ENCODE results near the gene AHNAK2.

DNA sequence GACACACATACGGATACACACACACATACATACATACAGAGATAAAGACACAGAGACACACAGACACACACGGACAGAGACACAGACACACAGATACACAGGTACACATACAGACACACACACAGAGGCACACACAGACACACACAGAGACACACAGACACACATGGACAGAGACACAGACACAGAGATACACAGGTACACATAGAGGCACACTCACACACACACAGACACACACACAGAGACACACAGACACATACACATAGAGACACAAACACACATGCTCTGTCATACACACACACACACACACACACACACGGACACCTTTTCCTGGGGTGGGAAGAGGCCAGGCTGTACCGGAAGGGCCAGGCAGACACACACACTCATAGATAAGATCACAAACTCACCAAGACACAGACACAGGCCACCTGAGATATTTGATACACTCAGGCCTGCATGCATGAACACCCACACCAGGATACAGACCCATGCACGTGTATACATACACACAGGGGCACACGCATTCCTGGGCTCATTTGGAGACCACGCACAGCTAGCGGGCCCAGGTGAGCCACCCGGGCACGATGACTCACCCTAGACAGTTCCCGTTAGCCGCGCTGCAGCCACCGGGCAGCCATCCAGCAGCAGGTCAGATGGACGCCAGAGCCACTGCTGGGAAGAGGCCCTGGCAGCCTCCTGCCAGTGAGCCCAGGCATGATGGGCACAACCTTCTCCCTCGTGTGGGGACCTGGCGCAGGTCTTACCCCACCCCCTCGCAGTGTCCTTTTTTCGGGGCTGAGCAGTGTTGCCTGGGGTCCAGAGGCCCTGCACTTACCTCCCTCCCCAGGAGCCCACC, 1.8 kb upstream of the AHNAK2 start:
- TF ChIP-seq CTCF (IDR thresholded peaks at IDR 0.05) = no peak
- TF ChIP-seq POLR2A (IDR thresholded peaks at IDR 0.05) = no peak
